Endometrium (tissue), 2 donors: ENCODE results near the gene PPP4R3B.

Source experiments
- FAIRE-seq: peaks from 2 replicates; lab custom pipeline; 2012; peaks lifted over from hg19 to GRCh38; lab: Jason Lieb, UNC
- donor health status: control.
- donor health status: control.

Gene PPP4R3B

GRCh38 chr2:55511508-55512124, 105.8 kb downstream of the PPP4R3B start:
- no peak for FAIRE-seq

- no peak for FAIRE-seq
These were observed 114.8 kb downstream of the PPP4R3B start for GRCh38 chr2:55502590-55503141.

- FAIRE-seq = no peak
These were observed 117.4 kb downstream of the PPP4R3B start for GRCh38 chr2:55500025-55500424.

GRCh38 chr2:55498582-55498981, 118.8 kb downstream of the PPP4R3B start:
- no peak for FAIRE-seq
